Measurements from ENCODE around the gene HSD3B1.

The HSD3B1 gene

GRCh38 chr1:119485201-119485600 lies 21.8 kb upstream of the HSD3B1 start:
- Histone ChIP-seq H3K36me3 (ENCODE audit: insufficient read depth, low read length) (no peaks in the 10 kb centered on the region), H3K4me3 (ENCODE audit: low read length, poor library complexity, severe bottlenecking) (no peak overlapping the region), H3K4me2 (ENCODE audit: low read depth, low read length, poor library complexity, severe bottlenecking) (no peak overlapping the region), H3K79me2 (ENCODE audit: insufficient read depth, low read length) (no peaks in the 10 kb centered on the region), H3K9me3 (ENCODE audit: insufficient read depth, low read depth, low read length) (no peaks in the 10 kb centered on the region), H3K27me3 (ENCODE audit: insufficient read depth, low read length, poor library complexity, severe bottlenecking) (no peaks in the 10 kb centered on the region), H4K20me1 (ENCODE audit: insufficient read depth, low read length, poor library complexity, severe bottlenecking) (no peaks in the 10 kb centered on the region), H3F3A (ENCODE audit: low read depth) (no peaks in the 10 kb centered on the region), H3K4me1 (ENCODE audit: insufficient read depth, low read length, poor library complexity, severe bottlenecking) (no peaks in the 10 kb centered on the region), H2AFZ (ENCODE audit: low read length) (no peak overlapping the region), H3K9ac (ENCODE audit: low read depth, low read length, poor library complexity, severe bottlenecking) (no peak overlapping the region), H3K9me2 (replicated peaks; ENCODE audit: low read depth, low read length) (no peaks in the 10 kb centered on the region)
- no peak for TF ChIP-seq EZH2phosphoT487 (IDR thresholded peaks at IDR 0.05; ENCODE audit: borderline replicate concordance)
- TF ChIP-seq, protein P1, sequence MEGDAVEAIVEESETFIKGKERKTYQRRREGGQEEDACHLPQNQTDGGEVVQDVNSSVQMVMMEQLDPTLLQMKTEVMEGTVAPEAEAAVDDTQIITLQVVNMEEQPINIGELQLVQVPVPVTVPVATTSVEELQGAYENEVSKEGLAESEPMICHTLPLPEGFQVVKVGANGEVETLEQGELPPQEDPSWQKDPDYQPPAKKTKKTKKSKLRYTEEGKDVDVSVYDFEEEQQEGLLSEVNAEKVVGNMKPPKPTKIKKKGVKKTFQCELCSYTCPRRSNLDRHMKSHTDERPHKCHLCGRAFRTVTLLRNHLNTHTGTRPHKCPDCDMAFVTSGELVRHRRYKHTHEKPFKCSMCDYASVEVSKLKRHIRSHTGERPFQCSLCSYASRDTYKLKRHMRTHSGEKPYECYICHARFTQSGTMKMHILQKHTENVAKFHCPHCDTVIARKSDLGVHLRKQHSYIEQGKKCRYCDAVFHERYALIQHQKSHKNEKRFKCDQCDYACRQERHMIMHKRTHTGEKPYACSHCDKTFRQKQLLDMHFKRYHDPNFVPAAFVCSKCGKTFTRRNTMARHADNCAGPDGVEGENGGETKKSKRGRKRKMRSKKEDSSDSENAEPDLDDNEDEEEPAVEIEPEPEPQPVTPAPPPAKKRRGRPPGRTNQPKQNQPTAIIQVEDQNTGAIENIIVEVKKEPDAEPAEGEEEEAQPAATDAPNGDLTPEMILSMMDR (conservative IDR thresholded peaks at IDR 0.05; ENCODE audit: low read length), result no peak

- no peak overlapping the region for H2AFZ ChIP-seq (ENCODE audit: low read length)
- H3K79me2 ChIP-seq (ENCODE audit: insufficient read depth, low read length), result no peaks in the 10 kb centered on the region
- H4K20me1 ChIP-seq (ENCODE audit: insufficient read depth, low read length, poor library complexity, severe bottlenecking), result no peaks in the 10 kb centered on the region
- TF ChIP-seq, protein P1 (conservative IDR thresholded peaks at IDR 0.05; ENCODE audit: low read length), result no peak
- no peak for TF ChIP-seq EZH2phosphoT487 (IDR thresholded peaks at IDR 0.05; ENCODE audit: borderline replicate concordance)
- no peaks in the 10 kb centered on the region for H3K36me3 ChIP-seq (ENCODE audit: insufficient read depth, low read length)
- no peaks in the 10 kb centered on the region for H3K9me2 ChIP-seq (replicated peaks; ENCODE audit: low read depth, low read length)
- H3K4me2 ChIP-seq (ENCODE audit: low read depth, low read length, poor library complexity, severe bottlenecking), result no peak overlapping the region
- H3F3A ChIP-seq (ENCODE audit: low read depth), result no peaks in the 10 kb centered on the region
- H3K4me3 ChIP-seq (ENCODE audit: low read length, poor library complexity, severe bottlenecking), result no peak overlapping the region
- H3K9ac ChIP-seq (ENCODE audit: low read depth, low read length, poor library complexity, severe bottlenecking), result no peak overlapping the region
- no peaks in the 10 kb centered on the region for H3K27me3 ChIP-seq (ENCODE audit: insufficient read depth, low read length, poor library complexity, severe bottlenecking)
- no peaks in the 10 kb centered on the region for H3K4me1 ChIP-seq (ENCODE audit: insufficient read depth, low read length, poor library complexity, severe bottlenecking)
- no peaks in the 10 kb centered on the region for H3K9me3 ChIP-seq (ENCODE audit: insufficient read depth, low read depth, low read length)
Observed at GRCh38 chr1:119488216-119488615, 18.8 kb upstream of the HSD3B1 start.

DNA sequence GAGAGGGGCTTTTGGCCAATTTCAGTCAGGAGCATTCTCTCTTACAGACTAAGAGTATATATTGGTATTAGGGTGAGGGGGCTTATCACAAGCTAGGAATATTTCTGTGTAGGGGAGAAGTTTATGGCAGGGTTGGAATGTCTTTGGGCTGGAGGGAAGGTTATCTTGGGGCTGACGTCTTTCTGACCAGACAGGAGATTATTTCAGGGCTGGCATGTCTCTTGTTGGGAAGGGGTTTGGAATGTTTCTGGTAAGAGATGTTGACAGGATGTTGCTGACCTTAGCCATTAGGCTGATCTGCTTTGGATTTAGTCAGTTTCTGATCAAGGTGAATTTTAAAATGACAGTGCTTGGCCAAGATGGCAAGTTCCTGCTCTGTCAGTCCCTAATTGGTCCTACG lies 17.8 kb upstream of the HSD3B1 start:
- no peaks in the 10 kb centered on the region for H3K27me3 ChIP-seq (ENCODE audit: insufficient read depth, low read length, poor library complexity, severe bottlenecking)
- no peak overlapping the region for H2AFZ ChIP-seq (ENCODE audit: low read length)
- H3K79me2 ChIP-seq (ENCODE audit: insufficient read depth, low read length), result no peaks in the 10 kb centered on the region
- no peaks in the 10 kb centered on the region for H3K36me3 ChIP-seq (ENCODE audit: insufficient read depth, low read length)
- H4K20me1 ChIP-seq (ENCODE audit: insufficient read depth, low read length, poor library complexity, severe bottlenecking), result no peaks in the 10 kb centered on the region
- no peak overlapping the region for H3K9ac ChIP-seq (ENCODE audit: low read depth, low read length, poor library complexity, severe bottlenecking)
- no peaks in the 10 kb centered on the region for H3K4me1 ChIP-seq (ENCODE audit: insufficient read depth, low read length, poor library complexity, severe bottlenecking)
- no peaks in the 10 kb centered on the region for H3K9me3 ChIP-seq (ENCODE audit: insufficient read depth, low read depth, low read length)
- H3K4me3 ChIP-seq (ENCODE audit: low read length, poor library complexity, severe bottlenecking), result no peak overlapping the region
- H3K9me2 ChIP-seq (replicated peaks; ENCODE audit: low read depth, low read length), result no peaks in the 10 kb centered on the region
- TF ChIP-seq, protein P1 (conservative IDR thresholded peaks at IDR 0.05; ENCODE audit: low read length), result no peak
- TF ChIP-seq EZH2phosphoT487 (IDR thresholded peaks at IDR 0.05; ENCODE audit: borderline replicate concordance), result no peak
- H3F3A ChIP-seq (ENCODE audit: low read depth), result no peaks in the 10 kb centered on the region
- no peak overlapping the region for H3K4me2 ChIP-seq (ENCODE audit: low read depth, low read length, poor library complexity, severe bottlenecking)

Measured in Loucy (cell line).